Fibroblast of skin of back (primary cell): ENCODE measurements around the gene LTBP3. TPM values are rescaled to one million over a fixed set of nuclear protein-coding genes. Genes with fewer than 3 reads are reported as not detected.

ENCODE experiments used
- DNase-seq: peaks from one replicate; pipeline ENCODE4 v3.0.0-alpha.2; 2013
- polyA plus RNA-seq, 2 experiments: library from polyadenylated mRNA; unstranded; fragments of 120-200 nt; gene quantifications; one replicate each; pipeline ENCODE4 v1.2.1, GENCODE V29; 2013; ENCODE audit not compliant: insufficient read length in 2 of 2

Gene LTBP3
- polyA plus RNA-seq (2013, experiment 1 of 2; ENCODE audit: insufficient read length), result 108 TPM
- polyA plus RNA-seq (2013, experiment 2 of 2; ENCODE audit: insufficient read length), result 116 TPM

- peak; percentile 91 for DNase-seq
These were observed at the start of gene LTBP3 for GRCh38 chr11:65558002-65558929. TSS of gene LTBP3 (minus strand) at chr11:65558359. CDS start at chr11:65557959, 400 bp downstream.

DNA sequence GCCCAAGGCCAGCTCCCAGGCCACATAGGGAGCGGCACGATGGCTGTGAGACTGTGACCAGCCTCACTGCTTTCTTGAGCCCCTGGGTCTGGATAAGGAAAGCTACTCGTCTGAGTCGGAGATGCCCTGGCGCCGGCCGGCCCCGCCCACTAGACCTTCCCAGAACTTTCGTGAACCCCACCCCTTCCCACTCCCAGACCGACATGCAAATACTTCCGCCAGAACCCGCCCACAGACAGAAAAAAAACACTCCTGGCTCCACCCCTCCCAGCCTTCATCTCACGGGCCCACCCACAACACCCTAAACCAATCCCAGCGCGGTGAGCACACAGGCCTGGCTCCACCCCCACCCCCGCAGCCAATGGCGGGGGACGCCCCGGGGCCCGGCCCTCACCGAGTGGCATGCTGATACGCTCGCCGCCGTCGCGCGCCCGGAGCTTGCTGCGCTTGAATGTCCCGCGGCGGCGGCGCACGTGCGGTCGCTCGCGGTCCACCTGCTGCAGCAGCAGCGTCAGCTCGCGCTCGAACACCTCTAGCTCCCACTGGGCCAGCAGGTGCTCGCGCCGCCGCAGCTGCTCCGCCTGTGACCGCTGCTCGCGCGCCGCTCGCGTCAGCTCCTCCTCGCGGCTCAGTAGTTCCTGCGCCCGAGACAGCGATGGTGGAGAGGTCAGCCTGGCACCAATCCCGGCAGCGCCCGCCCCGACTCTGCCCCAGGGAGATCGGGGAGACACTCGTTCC is 48.9 kb upstream of the LTBP3 start:
- peak; percentile 97 for DNase-seq

DNA sequence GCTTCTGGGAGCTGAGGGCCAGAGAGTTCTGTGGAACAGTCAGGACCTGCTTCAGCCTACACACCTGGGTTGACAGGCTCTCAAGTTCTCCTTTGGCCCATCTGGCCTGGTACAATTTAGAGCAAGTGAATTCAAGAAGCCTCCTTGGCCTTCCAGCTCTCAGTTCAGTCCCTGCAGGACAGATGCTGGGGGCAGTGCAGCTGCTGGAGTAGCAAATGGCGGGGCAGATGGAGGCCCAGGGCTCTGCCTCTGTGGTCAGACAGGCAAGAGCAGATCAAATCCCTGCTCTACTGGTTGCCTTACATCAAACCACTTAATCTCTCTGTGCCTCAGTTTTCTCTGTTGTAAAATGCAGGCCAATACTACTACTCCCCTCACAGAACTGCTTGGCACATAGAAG is 46.1 kb upstream of the LTBP3 start:
- no peak for DNase-seq

GRCh38 chr11:65599955-65600246 is 41.7 kb upstream of the LTBP3 start:
- no peak for DNase-seq

DNA sequence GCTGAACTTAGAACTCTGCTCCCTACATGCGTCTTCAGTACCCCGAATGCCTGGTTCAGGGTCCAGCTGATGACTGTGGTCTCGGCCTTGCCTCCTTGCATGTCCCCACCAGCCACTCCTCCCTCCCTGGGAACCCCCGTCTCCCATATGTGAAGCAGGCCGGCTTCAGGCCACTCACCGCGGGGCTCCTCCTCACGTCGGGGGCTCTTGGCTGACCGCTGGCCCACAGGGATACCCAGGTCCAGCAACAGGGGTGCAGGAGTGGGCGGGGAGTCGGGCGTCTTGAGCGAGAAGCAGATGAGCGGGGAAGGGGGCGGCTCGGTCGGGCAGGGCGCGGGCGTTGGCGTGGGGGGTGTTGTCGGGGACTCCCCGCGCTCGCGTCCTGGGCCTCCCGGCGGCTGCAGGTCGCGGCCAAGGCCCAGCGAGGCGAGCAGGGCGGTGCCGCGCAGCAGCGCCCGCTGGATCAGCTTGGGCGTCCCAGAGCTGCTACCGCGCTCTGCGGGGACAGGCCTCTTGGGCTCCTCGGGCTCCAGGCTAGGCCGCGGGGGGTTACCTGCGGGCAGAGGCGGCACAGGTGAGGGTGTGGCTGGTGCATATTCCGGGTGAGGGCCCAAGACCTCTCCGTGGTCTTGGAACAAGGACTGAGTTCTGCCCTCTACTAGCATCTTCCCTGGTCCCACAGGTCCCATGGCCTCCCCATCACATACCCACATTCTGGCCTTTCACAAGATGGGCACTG is 41.2 kb upstream of the LTBP3 start:
- no peak for DNase-seq

GRCh38 chr11:65598258-65598699 is 40.1 kb upstream of the LTBP3 start:
- DNase-seq, result no peak

GRCh38 chr11:65596520-65596919 is 38.4 kb upstream of the LTBP3 start:
- no peak for DNase-seq

DNA sequence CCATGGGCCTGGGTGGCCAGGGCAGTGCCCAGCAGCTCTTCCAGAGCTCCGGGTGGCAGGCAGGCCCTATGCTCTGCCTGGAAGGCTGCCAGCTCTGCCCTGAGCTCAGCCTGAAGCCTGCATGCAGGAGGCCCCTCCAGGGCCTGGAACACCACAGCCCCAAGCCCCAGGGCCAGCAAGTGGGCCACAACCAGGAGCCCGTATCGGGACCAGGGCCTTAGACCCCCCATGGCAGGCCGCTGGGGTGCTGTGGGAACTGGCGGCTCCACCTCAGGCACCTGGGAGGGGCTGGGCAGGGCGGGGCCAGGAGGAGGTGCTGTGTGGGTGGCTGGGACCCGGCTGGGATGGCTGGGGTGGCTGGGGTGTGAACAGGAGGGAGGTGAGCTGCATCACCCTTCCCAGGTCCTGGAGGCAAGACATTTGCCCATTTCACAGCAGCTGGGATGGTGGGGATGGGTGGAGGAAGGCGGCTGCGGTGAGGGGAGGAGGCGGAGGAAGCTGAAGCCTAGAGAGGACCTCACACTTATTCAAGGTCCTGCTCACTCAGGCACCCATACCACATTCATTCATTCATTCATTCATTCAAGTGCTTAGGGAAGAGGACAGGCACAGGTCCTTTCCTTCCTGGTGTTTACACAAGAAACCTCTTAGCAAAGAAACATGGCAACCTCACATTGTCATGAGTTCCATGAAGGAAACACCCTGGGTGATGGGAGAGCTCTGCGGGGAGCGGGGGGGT is 37.6 kb upstream of the LTBP3 start, which contains the start of gene KCNK7:
TSS of gene KCNK7 (minus strand) at position 258 of the 739 bp plus-strand sequence. CDS start at position 230, 28 bp downstream.
- DNase-seq, result no peak

DNA sequence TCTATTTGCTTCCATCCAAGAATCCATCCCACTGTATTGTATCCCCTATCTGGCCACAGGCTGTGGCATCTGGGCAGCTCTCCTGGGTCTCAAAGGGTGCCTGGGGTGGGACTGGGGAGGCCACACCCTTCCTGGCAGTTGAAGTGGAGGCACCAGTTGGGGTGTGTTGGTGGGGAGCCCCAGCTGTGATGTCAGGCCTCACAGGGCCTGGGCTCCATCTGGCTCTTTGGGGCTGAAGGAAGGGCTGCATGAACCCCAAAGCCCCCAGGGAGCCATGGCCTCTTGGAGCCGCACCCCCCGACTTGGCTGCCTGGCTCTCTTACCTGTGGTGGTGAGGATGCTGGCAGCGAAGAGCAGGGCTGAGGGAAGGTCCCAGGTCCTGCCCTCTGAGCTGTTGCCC is 37.0 kb upstream of the LTBP3 start:
- DNase-seq, result no peak

DNA sequence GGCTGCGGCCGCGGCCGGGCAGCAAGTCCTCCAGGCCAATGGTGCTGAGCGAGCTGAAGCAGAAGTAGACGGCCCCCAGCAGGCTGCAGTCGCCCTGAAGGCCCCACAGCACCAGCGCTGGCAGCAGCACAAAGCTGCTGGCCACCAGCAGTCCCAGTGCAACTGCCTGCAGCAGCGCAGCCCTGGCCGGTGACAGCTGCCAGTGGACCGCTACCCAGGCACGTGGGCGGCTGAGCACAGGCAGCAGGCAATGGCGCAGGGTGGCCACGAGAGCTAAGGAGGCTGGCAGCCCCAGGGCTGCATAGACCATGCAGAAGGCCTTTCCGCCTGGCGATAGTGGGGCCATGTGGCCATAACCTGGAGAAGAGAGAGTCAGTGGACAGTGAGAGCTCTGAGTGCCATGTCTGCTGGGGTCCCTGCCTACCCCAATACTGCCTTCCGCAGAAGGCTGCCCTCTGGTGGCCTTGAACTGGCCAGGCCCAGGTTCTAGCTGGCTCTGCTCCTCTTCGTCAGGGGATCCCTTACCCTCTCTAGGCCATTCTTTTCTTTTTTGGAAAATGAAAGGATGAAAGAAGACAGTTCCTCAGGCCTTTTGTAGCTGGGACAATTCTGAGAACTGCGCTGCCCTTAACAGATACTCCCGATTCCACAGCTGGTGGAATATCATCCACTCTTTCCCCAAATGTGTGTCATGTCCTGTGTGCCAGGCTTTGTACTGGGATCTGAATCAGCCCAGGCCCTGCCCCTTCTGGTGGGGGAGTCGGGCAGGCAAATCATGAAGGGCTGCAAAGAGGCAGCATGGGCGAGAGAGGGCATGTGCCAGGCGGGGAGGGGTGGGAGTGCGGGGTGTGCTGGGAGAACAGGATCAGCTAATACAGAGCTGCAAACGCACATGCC is 35.6 kb upstream of the LTBP3 start:
- peak; percentile 29 for DNase-seq

DNA sequence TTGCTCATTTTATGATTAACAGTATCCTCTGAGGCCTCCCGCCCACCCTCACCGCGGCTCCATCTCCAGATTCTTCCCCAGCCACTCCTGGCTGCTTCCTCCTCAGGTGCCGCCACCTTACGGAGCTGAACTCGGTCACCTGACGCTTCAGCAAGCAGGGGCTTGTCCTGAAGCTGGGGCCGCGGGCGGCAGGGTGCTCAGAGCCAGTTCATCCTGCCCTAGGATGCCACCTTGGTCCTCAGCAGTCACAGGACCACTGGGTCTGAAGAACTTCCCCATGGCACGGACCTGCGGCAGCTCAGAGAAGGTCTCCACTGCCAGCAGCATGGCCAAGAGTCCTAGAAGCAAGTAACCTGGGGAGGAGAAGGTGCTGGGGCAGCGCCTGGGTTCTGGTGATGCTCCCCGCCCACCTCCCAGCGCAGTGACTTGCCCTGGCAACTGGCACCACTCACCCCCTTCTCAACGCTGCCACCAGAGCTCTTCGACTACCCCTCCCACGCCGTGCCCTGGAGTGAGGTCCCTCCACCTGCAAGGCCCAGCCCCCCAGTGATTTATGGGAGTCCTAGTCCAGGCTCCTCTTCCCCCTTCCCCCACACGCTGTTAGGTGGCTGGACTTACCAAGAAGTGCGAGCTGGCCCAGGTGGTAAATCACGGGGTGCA is 34.8 kb upstream of the LTBP3 start:
- DNase-seq, result no peak

GRCh38 chr11:65591939-65592857 is 34.0 kb upstream of the LTBP3 start:
- DNase-seq, result peak; percentile 71

DNA sequence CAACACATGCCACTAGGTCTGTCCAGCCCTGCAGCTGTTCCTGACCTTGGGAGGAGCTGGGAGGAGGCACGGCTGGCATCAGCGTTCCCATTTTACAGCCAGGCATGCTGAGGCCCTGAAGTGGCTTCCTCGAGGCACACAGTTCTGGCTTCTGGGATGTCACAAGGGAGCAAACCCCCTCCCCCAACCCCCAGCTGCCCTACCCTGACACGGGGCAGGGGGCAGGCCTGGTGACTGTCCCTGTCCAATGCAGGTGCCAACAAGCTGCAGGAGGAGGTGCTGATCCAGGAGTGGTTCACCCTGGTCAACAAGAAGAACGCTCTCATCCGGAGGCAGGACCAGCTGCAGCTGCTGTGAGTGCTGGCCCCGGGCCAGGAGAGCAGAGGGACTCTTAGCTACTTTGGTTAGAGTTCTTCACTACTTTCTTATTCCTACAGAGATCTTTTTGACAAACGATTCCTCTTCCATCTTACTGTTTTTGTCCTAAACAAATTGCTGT is 32.1 kb upstream of the LTBP3 start:
- no peak for DNase-seq

- DNase-seq, result no peak
These were observed 31.5 kb upstream of the LTBP3 start for GRCh38 chr11:65589444-65590239.

- DNase-seq, result peak; percentile 41
These were observed 30.3 kb upstream of the LTBP3 start for GRCh38 chr11:65588199-65589054.

- peak; percentile 54 for DNase-seq
These were observed 28.5 kb upstream of the LTBP3 start for GRCh38 chr11:65586676-65587075.

DNA sequence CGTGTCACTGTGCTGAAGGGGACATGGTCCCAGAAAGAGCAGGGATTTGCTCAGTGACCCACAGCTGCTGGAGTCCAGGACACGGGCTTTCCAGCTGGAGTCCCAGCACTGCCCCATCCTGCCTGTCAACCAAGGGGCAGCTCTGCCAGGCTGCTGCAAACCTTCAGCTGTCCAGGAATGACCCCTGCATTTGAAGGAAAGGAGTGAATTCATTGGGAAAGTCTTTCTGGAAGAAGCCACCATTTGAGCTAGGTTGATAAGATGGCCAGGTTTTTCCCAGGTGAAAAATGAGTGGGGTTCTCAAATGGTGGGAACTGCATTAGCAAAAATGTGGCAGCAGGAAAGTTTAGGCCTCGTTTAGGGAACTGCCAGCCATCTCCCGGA is 28.1 kb upstream of the LTBP3 start:
- DNase-seq, result no peak
